ENCODE results near the gene HPS4. TPM values are rescaled to one million over a fixed set of nuclear protein-coding genes. Genes with fewer than 3 reads are reported as not detected.
"Not testable (repeated sequence)": the region's sequence is repeated elsewhere in the genome, so short reads cannot be mapped to it uniquely, and the experiment has no call there.

The HPS4 gene
- total and polyA plus RNA-seq, 2 donors: 15.9 to 33.3 TPM

DNA sequence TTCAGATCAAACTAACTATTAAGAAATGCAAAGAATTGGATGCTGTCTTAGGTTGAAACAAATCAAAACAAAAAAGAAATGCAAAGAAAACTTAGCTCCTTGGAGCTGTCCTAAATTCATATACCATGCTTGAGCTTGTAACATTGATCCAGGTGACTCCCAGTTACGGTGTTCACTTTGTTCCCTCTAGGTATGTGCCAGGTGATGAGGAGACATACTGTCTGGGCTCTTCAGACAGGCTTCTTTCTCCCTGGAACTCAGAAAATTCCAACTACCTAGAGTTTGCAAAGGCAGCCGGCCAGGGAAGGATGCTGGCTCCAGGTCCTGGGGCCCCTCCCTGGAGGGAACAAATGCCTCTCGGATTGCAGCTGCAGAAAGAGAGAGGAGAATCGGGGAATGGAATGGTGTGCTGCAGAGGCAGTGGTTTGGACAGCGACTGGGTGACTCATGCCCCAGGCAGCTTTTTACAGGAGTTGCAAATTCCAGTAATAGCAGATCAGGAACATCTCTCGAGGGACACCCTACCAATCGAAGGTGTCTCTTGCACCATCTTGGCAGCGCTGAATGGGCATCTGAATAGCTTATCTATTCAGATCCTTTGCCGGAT, 66.8 kb downstream of the HPS4 start:
- Histone ChIP-seq H3K36me3 (ENCODE audit: insufficient read depth) (no peaks in the 10 kb centered on the region), H3K4me3 (ENCODE audit: low read depth, low read length) (no peak overlapping the region), H3K4me1 (ENCODE audit: insufficient read depth) (no peaks in the 10 kb centered on the region), H3K27ac (ENCODE audit: low read depth) (no peak overlapping the region)
- DNase-seq (ENCODE audit: extremely low spot score): no peak
- 26% methylated on average over 9 of the region's 9 CpGs for WGBS

- 64% methylated on average over 4 of the region's 4 CpGs for WGBS
- Histone ChIP-seq H3K36me3 (ENCODE audit: insufficient read depth) (no peaks in the 10 kb centered on the region), H3K27ac (ENCODE audit: low read depth) (no peak overlapping the region), H3K4me1 (ENCODE audit: insufficient read depth) (no peaks in the 10 kb centered on the region), H3K4me3 (ENCODE audit: low read depth, low read length) (no peak overlapping the region)
- DNase-seq (ENCODE audit: extremely low spot score): no peak
These were observed 67.3 kb downstream of the HPS4 start for GRCh38 chr22:26416256-26416655.

DNA sequence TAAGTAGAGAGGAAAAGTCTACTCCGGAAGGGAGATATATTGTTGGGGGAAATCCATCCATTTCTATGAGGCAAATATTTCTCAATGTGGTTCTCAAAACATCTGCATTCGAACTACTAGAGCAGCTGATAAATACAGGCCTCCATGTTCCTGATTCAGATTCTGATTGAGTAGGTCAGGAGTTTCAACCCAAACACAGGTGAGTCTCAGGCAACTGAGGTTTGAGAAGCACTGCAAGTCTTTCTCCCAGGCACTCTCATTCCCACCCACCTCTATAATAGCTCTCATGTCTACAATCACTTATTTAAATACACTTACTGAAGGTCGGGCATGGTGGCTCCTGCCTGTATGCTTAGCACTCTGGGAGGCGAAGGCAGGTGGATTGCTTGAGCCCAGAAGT, 69.2 kb downstream of the HPS4 start:
- Histone ChIP-seq H3K4me1 (ENCODE audit: insufficient read depth) (no peaks in the 10 kb centered on the region), H3K27ac (ENCODE audit: low read depth) (no peak overlapping the region), H3K4me3 (ENCODE audit: low read depth, low read length) (no peak overlapping the region), H3K36me3 (ENCODE audit: insufficient read depth) (no peaks in the 10 kb centered on the region)
- no peak for DNase-seq (ENCODE audit: extremely low spot score)
- 80% methylated on average over 4 of the region's 4 CpGs for WGBS

- WGBS: 55% methylated on average over 5 of the region's 5 CpGs
- H3K27ac ChIP-seq (ENCODE audit: low read depth): no peak overlapping the region
- DNase-seq (ENCODE audit: extremely low spot score): no peak
- H3K4me1 ChIP-seq (ENCODE audit: insufficient read depth): no peaks in the 10 kb centered on the region
- no peak overlapping the region for H3K4me3 ChIP-seq (ENCODE audit: low read depth, low read length)
- H3K36me3 ChIP-seq (ENCODE audit: insufficient read depth): no peaks in the 10 kb centered on the region
These were observed 73.2 kb downstream of the HPS4 start for GRCh38 chr22:26410386-26410785.

GRCh38 chr22:26409719-26410335, 73.8 kb downstream of the HPS4 start:
- Histone ChIP-seq H3K4me1 (ENCODE audit: insufficient read depth) (no peaks in the 10 kb centered on the region), H3K27ac (ENCODE audit: low read depth) (no peak overlapping the region), H3K4me3 (ENCODE audit: low read depth, low read length) (no peak overlapping the region), H3K36me3 (ENCODE audit: insufficient read depth) (no peaks in the 10 kb centered on the region)
- no peak for DNase-seq (ENCODE audit: extremely low spot score)
- WGBS: 69% methylated on average over 5 of the region's 5 CpGs

DNA sequence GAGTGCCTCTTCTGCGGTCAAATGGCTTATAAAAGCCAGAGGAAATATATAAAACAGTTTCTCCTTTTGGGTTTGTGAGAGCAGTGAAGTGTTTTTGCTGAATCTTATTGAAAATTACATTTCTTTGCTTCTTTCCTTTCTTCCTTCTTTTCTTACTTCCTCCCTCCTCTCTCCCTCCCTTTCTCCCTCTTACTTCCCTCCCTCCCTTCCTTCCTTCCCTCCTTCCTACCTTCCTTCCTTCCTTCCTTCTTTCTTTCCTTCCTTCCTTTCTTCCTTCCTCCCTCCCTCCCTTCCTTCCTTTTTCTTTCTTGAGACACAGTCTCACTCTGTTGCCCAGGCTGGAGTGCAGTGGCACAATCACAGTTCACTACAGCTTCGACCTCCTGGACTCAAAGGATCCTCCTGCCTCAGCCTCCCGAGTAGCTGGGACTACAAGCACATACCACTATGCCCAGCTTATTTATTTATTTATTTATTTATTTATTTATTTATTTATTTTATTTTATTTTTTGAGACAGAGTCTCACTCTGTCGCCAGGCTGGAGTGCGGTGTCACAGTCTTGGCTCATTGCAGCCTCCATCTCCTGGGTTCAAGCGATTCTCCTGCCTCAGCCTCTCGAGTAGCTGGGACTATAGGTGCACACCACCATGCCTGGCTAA, 74.9 kb downstream of the HPS4 start:
- not testable (repeated sequence) for DNase-seq (ENCODE audit: extremely low spot score); H3K4me3 ChIP-seq (ENCODE audit: low read depth, low read length); H3K4me1 ChIP-seq (ENCODE audit: insufficient read depth); H3K36me3 ChIP-seq (ENCODE audit: insufficient read depth); H3K27ac ChIP-seq (ENCODE audit: low read depth)
- WGBS: 91% methylated on average over 7 of the region's 7 CpGs

DNA sequence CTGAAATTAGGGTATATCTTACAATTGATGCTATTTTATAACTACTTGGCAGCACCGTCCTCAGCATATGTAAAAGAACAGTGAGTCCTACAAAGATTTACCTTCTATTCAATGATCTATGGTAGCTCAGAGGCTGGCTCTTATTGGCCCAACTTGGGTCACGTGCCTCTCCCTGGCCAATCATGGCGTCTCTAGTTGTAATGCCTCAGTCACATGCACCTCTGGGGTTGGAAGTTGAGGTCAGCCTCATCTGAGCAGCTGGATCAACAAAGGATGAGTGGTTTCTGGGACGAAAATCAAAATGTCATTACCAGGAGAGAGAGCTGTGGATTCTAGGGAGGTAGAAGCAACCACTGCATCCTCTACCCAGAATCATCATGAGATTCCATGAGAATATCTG, 77.5 kb downstream of the HPS4 start:
- Histone ChIP-seq H3K4me1 (ENCODE audit: insufficient read depth) (no peaks in the 10 kb centered on the region), H3K36me3 (ENCODE audit: insufficient read depth) (no peaks in the 10 kb centered on the region), H3K4me3 (ENCODE audit: low read depth, low read length) (no peak overlapping the region), H3K27ac (ENCODE audit: low read depth) (no peak overlapping the region)
- no peak for DNase-seq (ENCODE audit: extremely low spot score)
- WGBS: 83% methylated on average over 4 of the region's 4 CpGs

GRCh38 chr22:26404851-26405421, 78.6 kb downstream of the HPS4 start:
- no peaks in the 10 kb centered on the region for H3K36me3 ChIP-seq (ENCODE audit: insufficient read depth)
- no peak overlapping the region for H3K4me3 ChIP-seq (ENCODE audit: low read depth, low read length)
- no peak overlapping the region for H3K27ac ChIP-seq (ENCODE audit: low read depth)
- 29% methylated on average over 6 of the region's 6 CpGs for WGBS
- H3K4me1 ChIP-seq (ENCODE audit: insufficient read depth): no peaks in the 10 kb centered on the region
- DNase-seq (ENCODE audit: extremely low spot score): no peak

- no peaks in the 10 kb centered on the region for H3K4me1 ChIP-seq (ENCODE audit: insufficient read depth)
- WGBS: 72% methylated on average over 5 of the region's 5 CpGs
- H3K27ac ChIP-seq (ENCODE audit: low read depth): no peak overlapping the region
- H3K36me3 ChIP-seq (ENCODE audit: insufficient read depth): no peaks in the 10 kb centered on the region
- no peak overlapping the region for H3K4me3 ChIP-seq (ENCODE audit: low read depth, low read length)
- no peak for DNase-seq (ENCODE audit: extremely low spot score)
These were observed 81.9 kb downstream of the HPS4 start for GRCh38 chr22:26401726-26402125.

Other genes with a start within 250 kb of the HPS4 start
- gene ASPHD2, start 54.5 kb downstream of the HPS4 start, total RNA-seq: 0.58 TPM
- 0.53 TPM for gene ASPHD2, start 54.5 kb downstream of the HPS4 start, polyA plus RNA-seq
- 13.1 TPM for gene SRRD, start 94 bp upstream of the HPS4 start, total RNA-seq
- 11.7 TPM for gene SRRD, start 94 bp upstream of the HPS4 start, polyA plus RNA-seq
- gene TFIP11, start 28.7 kb upstream of the HPS4 start, total RNA-seq: 22.5 TPM
- gene TFIP11, start 28.7 kb upstream of the HPS4 start, polyA plus RNA-seq: 19.0 TPM
- 14.1 TPM for gene TPST2, start 106.3 kb upstream of the HPS4 start, total RNA-seq
- gene TPST2, start 106.3 kb upstream of the HPS4 start, polyA plus RNA-seq: 27.4 TPM
- gene CRYBB1, start 134.2 kb upstream of the HPS4 start, total RNA-seq: 1.6 TPM
- 1.4 TPM for gene CRYBB1, start 134.2 kb upstream of the HPS4 start, polyA plus RNA-seq
- gene CRYBA4, start 138.2 kb upstream of the HPS4 start, total RNA-seq: not detected
- not detected for gene CRYBA4, start 138.2 kb upstream of the HPS4 start, polyA plus RNA-seq
- gene MIAT, start 173.8 kb upstream of the HPS4 start, total RNA-seq: 3.3 TPM
- gene MIAT, start 173.8 kb upstream of the HPS4 start, polyA plus RNA-seq: 0.29 TPM

All from urinary bladder (tissue), 4 donors.